ENCODE results near the gene OXNAD1. TPM values are rescaled to one million over a fixed set of nuclear protein-coding genes. Genes with fewer than 3 reads are reported as not detected.

Gene OXNAD1
- total and polyA plus RNA-seq, 10 of the 15 experiments (the other 5 are each of a cell fraction or from before 2014, with no cell fraction given): 5.6 to 27.8 (median 16.2) TPM

GRCh38 chr3:16302082-16302631 is 37.1 kb downstream of the OXNAD1 start (continued):
- TF ChIP-seq BHLHE40 (IDR thresholded peaks at IDR 0.05; ENCODE audit: borderline replicate concordance in 1 of 2, low read depth in 2 of 2, low read length in 1 of 2) (no peak), NKRF (conservative IDR thresholded peaks at IDR 0.05) (no peak), SP1 (IDR thresholded peaks at IDR 0.05; ENCODE audit: low read depth, low read length) (no peak), REST (IDR thresholded peaks at IDR 0.05; ENCODE audit: low read depth, low read length) (no peak), POU2F2 (IDR thresholded peaks at IDR 0.05; ENCODE audit: borderline replicate concordance, low read depth, low read length) (no peak), PAX8 (IDR thresholded peaks at IDR 0.05) (no peak), ZNF274 (IDR thresholded peaks at IDR 0.05; ENCODE audit: insufficient read depth, insufficient read length) (no peak), SREBF2 (IDR thresholded peaks at IDR 0.05; ENCODE audit: low read length) (no peak), ZNF687 (IDR thresholded peaks at IDR 0.05) (0 out of 2 replicates have a peak, but pooled peaks have one; percentile 28)
